Upper lobe of right lung (tissue), 1 donor: ENCODE results near the gene MYO15A. TPM values are rescaled to one million over a fixed set of nuclear protein-coding genes. Genes with fewer than 3 reads are reported as not detected.

ENCODE experiments used
- ATAC-seq: fragments of 200-7000 bp; cut with Tn5 transposase; one replicate; pipeline ENCODE4 v1.9.1; 2020; ENCODE audit warnings: mild to moderate bottlenecking, moderate library complexity
- DNase-seq: peaks from one replicate; pipeline ENCODE4 v3.0.0-alpha.2; 2020
- H3K27ac ChIP-seq: fragments of 200-600 bp; one replicate; pipeline ENCODE4 v1.8.0; 2022
- H3K27me3 ChIP-seq: fragments of 200-600 bp; one replicate; pipeline ENCODE4 v1.8.0; 2022; ENCODE audit warnings: mild to moderate bottlenecking
- H3K36me3 ChIP-seq: fragments of 200-600 bp; one replicate; pipeline ENCODE4 v1.8.0; 2022
- H3K4me1 ChIP-seq: fragments of 200-600 bp; one replicate; pipeline ENCODE4 v1.8.0; 2022
- H3K4me3 ChIP-seq: fragments of 200-600 bp; one replicate; pipeline ENCODE4 v1.8.0; 2022; ENCODE audit warnings: mild to moderate bottlenecking
- H3K9me3 ChIP-seq: fragments of 200-600 bp; one replicate; pipeline ENCODE4 v1.8.0; 2022
- intact Hi-C: fragments of 100-400 bp; cut with DNase I; formaldehyde crosslinking; loops from one replicate; pipeline ENCODE4 v1.11.0; 2022
- long read RNA-seq: library from polyadenylated mRNA; unstranded; transcript quantifications from one replicate; pipeline ENCODE4 v2.0.0, GENCODE V29; 2021
- total RNA-seq: library from RNA; stranded (reverse); fragmentation: NEBNext Ultra II Directional; extraction: Animal tissue kit (Norgen Biotek cat#: 25700); gene quantifications from one replicate; pipeline ENCODE4 v1.2.1, GENCODE V29; 2021
- TF ChIP-seq, protein P1 (sequence below): fragments of 200-600 bp; IDR thresholded peaks from one replicate; pipeline ENCODE4 v1.8.0; 2022; ENCODE audit warnings: antibody characterized with exemption
- donor health status: DM: no; HTN: yes; CAD: no; lungs with severe emphysema.

MYO15A gene, protein sequence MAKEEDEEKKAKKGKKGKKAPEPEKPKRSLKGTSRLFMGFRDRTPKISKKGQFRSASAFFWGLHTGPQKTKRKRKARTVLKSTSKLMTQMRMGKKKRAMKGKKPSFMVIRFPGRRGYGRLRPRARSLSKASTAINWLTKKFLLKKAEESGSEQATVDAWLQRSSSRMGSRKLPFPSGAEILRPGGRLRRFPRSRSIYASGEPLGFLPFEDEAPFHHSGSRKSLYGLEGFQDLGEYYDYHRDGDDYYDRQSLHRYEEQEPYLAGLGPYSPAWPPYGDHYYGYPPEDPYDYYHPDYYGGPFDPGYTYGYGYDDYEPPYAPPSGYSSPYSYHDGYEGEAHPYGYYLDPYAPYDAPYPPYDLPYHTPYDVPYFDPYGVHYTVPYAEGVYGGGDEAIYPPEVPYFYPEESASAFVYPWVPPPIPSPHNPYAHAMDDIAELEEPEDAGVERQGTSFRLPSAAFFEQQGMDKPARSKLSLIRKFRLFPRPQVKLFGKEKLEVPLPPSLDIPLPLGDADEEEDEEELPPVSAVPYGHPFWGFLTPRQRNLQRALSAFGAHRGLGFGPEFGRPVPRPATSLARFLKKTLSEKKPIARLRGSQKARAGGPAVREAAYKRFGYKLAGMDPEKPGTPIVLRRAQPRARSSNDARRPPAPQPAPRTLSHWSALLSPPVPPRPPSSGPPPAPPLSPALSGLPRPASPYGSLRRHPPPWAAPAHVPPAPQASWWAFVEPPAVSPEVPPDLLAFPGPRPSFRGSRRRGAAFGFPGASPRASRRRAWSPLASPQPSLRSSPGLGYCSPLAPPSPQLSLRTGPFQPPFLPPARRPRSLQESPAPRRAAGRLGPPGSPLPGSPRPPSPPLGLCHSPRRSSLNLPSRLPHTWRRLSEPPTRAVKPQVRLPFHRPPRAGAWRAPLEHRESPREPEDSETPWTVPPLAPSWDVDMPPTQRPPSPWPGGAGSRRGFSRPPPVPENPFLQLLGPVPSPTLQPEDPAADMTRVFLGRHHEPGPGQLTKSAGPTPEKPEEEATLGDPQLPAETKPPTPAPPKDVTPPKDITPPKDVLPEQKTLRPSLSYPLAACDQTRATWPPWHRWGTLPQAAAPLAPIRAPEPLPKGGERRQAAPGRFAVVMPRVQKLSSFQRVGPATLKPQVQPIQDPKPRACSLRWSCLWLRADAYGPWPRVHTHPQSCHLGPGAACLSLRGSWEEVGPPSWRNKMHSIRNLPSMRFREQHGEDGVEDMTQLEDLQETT (N-terminal part only)
- total RNA-seq = 2.8 TPM
- long read RNA-seq, partial matches to known transcripts = 2 of 13 reads
- long read RNA-seq, other reads (novel, unspliced or antisense) = 11 of 13 reads

DNA sequence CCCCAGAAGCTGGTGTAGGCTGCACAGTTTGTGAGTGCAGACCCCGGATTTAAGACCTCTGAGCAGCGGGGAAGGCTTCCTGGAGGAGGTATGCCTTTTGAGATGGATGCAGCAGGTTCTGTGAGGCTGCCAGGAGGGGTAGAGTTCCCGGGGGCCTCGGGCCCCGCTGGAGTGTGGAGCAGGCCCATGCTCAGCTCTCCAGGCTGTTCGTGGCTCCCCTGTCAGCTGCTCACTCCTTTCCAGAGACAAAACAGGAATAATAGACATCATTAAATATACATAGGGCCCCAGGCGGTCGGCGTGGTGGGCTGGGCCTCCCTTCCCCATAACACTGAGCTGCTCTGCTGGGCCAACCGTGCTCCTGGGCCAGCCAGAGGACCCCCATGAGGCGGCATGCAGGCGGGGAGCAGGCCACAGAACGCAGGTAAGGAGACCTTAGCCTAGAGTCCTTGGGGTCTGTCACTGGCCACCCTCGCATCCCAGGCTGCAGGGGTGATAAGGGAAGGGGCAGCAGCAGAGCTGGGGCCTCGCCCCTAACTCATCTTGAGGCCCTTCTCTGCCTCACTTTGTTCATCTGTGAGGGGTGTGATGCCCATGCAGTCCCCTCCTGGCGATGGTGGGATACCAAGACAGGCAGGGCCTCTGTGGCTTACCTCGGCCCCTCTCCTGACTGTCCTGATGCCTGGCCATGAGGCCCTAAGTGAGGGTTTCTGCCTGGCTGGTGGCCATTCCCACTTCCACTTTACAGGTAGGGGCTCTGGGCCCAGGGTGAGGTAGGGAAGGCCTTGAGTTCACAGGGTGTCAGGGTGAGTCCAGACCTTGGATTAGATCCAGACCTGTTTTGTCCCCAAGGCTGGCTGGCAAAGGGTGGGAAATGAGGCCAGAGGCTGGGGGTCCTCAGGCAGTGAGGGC lies at the start of gene MYO15A:
MYO15A (plus strand) TSS at position 356 of the 912 bp plus-strand sequence. CDS start 10,045 bp downstream, outside the sequence.
- ATAC-seq = no peak
- no peak within 1 kb of the TSS for H3K27ac ChIP-seq
- no peak within 1 kb of the TSS for H3K4me3 ChIP-seq
- no peaks in the 10 kb centered on the region for H3K27me3 ChIP-seq
- peaks cover 13% of the 10 kb centered on the region for H3K36me3 ChIP-seq
- no peaks in the 10 kb centered on the region for H3K4me1 ChIP-seq
- TF ChIP-seq, protein P1, sequence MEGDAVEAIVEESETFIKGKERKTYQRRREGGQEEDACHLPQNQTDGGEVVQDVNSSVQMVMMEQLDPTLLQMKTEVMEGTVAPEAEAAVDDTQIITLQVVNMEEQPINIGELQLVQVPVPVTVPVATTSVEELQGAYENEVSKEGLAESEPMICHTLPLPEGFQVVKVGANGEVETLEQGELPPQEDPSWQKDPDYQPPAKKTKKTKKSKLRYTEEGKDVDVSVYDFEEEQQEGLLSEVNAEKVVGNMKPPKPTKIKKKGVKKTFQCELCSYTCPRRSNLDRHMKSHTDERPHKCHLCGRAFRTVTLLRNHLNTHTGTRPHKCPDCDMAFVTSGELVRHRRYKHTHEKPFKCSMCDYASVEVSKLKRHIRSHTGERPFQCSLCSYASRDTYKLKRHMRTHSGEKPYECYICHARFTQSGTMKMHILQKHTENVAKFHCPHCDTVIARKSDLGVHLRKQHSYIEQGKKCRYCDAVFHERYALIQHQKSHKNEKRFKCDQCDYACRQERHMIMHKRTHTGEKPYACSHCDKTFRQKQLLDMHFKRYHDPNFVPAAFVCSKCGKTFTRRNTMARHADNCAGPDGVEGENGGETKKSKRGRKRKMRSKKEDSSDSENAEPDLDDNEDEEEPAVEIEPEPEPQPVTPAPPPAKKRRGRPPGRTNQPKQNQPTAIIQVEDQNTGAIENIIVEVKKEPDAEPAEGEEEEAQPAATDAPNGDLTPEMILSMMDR = no peak
- no peaks in the 10 kb centered on the region for H3K9me3 ChIP-seq
- DNase-seq = no peak
- intact Hi-C loops = no loop called here

DNA sequence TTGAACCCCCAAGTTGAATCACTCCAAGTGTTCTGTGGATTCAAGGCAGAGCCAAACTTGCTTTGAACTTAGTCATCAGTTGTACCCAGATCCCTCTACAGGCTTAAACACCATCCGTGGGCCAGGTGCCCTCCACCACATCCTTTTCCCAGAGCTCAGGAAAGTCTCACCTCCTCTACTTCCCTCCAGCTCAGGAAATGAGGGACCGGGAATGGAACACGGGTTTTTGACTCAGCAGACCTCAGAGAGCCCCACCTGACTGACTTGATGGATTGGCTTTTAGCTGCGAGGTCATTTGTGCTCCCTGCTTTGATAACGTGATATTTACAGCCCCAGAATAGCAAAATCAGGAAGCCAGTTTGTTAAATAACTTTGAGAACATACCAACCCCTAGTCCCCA lies 49.3 kb upstream of the MYO15A start:
- Histone ChIP-seq H3K27me3 (no peaks in the 10 kb centered on the region), H3K27ac (no peak overlapping the region), H3K9me3 (no peaks in the 10 kb centered on the region), H3K4me1 (no peaks in the 10 kb centered on the region), H3K4me3 (no peak overlapping the region), H3K36me3 (peaks cover 66% of the 10 kb centered on the region)
- TF ChIP-seq, protein P1 = no peak
- intact Hi-C loops = no loop called here
- ATAC-seq = no peak
- DNase-seq = no peak

DNA sequence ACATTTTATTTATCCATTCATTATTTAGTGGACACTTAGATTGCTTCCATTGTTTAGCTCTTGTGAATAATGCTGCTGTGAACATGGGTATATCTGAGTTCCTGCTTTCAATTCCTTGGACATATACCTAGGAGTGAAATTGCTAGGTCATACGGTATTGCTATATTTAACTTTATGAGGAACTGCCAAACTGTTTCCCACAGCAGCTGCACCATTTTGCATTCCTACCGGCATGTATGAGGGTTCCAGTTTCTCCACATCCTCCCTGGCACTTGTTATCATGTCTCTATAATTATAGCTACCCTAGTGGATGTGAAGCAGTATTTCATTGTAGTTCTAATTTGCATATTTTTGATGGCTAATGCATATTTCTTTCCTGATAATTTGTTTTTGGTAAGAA lies 44.5 kb upstream of the MYO15A start:
- no peaks in the 10 kb centered on the region for H3K27me3 ChIP-seq
- ATAC-seq = no peak
- intact Hi-C loops = no loop called here
- H3K4me3 ChIP-seq = no peak overlapping the region
- TF ChIP-seq, protein P1 = no peak
- DNase-seq = no peak
- H3K27ac ChIP-seq = no peak overlapping the region
- H3K9me3 ChIP-seq = no peaks in the 10 kb centered on the region
- peaks cover 66% of the 10 kb centered on the region for H3K36me3 ChIP-seq
- H3K4me1 ChIP-seq = no peaks in the 10 kb centered on the region

DNA sequence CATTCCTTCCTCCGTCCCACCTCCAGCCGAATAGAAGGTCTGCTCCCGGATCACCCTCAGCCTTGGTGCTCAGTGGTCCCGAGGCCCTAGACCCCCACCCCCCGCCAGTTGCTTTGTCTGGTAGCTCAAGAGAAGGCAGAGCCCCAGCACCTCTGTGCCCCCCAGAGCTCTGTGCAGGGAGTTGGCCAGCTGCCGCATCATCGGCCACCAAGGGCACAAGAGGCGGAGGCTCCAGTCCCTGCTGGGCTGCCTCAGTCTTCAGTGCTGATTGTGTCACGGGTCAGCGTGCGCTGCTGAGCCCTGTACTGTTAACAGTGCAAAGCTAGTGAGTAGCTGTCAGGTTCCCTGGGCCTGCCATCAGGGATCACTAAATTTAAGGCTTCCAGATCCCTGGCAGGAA lies 43.0 kb upstream of the MYO15A start:
- ATAC-seq (no peak), DNase-seq (no peak)
- H3K4me3 ChIP-seq = no peak overlapping the region
- H3K27me3 ChIP-seq = no peaks in the 10 kb centered on the region
- H3K4me1 ChIP-seq = no peaks in the 10 kb centered on the region
- intact Hi-C loops = no loop called here
- TF ChIP-seq, protein P1 = no peak
- H3K36me3 ChIP-seq = peaks cover 51% of the 10 kb centered on the region
- no peaks in the 10 kb centered on the region for H3K9me3 ChIP-seq
- H3K27ac ChIP-seq = no peak overlapping the region
